Suprapubic skin (tissue), 4 donors: ENCODE data around the gene SLC25A17. TPM values are rescaled to one million over a fixed set of nuclear protein-coding genes. Genes with fewer than 3 reads are reported as not detected.
"Not testable (repeated sequence)": the region's sequence is repeated elsewhere in the genome, so short reads cannot be mapped to it uniquely, and the experiment has no call there.

ENCODE experiments used
- DNase-seq, 2 donors: peaks; one replicate each; pipeline ENCODE4 v3.0.0-alpha.2; 2019; ENCODE audit warnings: low spot score in 2 of 2
- H3K27ac ChIP-seq: fragments of 200-600 bp; sonication (generic); one replicate; pipeline ENCODE4 v1.5.1; 2019
- H3K27me3 ChIP-seq: fragments of 200-600 bp; sonication (generic); one replicate; pipeline ENCODE4 v1.5.1; 2019
- H3K36me3 ChIP-seq: fragments of 200-600 bp; sonication (generic); one replicate; pipeline ENCODE4 v1.5.1; 2019
- H3K4me1 ChIP-seq: fragments of 200-600 bp; sonication (generic); one replicate; pipeline ENCODE4 v1.5.1; 2019
- H3K4me3 ChIP-seq: fragments of 200-600 bp; sonication (generic); one replicate; pipeline ENCODE4 v1.5.1; 2019; ENCODE audit warnings: mild to moderate bottlenecking
- H3K9me3 ChIP-seq: fragments of 200-600 bp; sonication (generic); one replicate; pipeline ENCODE4 v1.5.1; 2019
- CTCF ChIP-seq, 2 donors: fragments of 200-600 bp in 1 of 2; fragments of 450-650 bp in 1 of 2; sonication (generic) in 1 of 2; IDR thresholded peaks; one replicate each; pipeline ENCODE4 v1.5.1; 2016 to 2019; ENCODE audit warnings: antibody characterized with exemption in 2 of 2, mild to moderate bottlenecking in 1 of 2, moderate library complexity in 1 of 2
- EP300 ChIP-seq: sonication (generic); formaldehyde crosslinking; IDR thresholded peaks from one replicate; pipeline ENCODE4 v1.6.1; 2017; ENCODE audit warnings: antibody characterized with exemption
- POLR2A ChIP-seq, 2 donors: fragments of 450-650 bp; IDR thresholded peaks; one replicate each; pipeline ENCODE4 v1.6.1; 2017; ENCODE audit warnings: antibody characterized with exemption in 2 of 2, mild to moderate bottlenecking in 2 of 2, moderate library complexity in 2 of 2
- POLR2AphosphoS5 ChIP-seq, 3 donors: sonication (generic); formaldehyde crosslinking; IDR thresholded peaks; one replicate each; pipeline ENCODE4 v1.6.1; 2017; ENCODE audit warnings: antibody characterized with exemption in 3 of 3
- whole genome bisulfite sequencing: methylation state at CpG from one replicate; pipeline ENCODE4 v1.1.5; 2018; 5-methylcytosine and 5-hydroxymethylcytosine counted together
- total RNA-seq, 4 donors: library from RNA; depleted of rRNA; stranded (reverse); fragments of >200 nt; gene quantifications; one replicate each; pipeline ENCODE4 v1.1.0, GENCODE V29; 2016

Gene SLC25A17
- total RNA-seq, 4 donors from 2014 or later = 16.1 to 31.0 (median 19.8) TPM

- H3K4me1 ChIP-seq = peaks cover 54% of the 10 kb centered on the region
- no peak for TF ChIP-seq POLR2AphosphoS5 (IDR thresholded peaks at IDR 0.05)
- no peak for TF ChIP-seq CTCF (IDR thresholded peaks at IDR 0.05)
- no peak for TF ChIP-seq POLR2A (IDR thresholded peaks at IDR 0.05)
- no peak for TF ChIP-seq EP300
- H3K9me3 ChIP-seq = no peaks in the 10 kb centered on the region
- peak overlapping the region; percentile 88 for H3K4me3 ChIP-seq
- no peak for DNase-seq
- H3K36me3 ChIP-seq = peaks cover 12% of the 10 kb centered on the region
- 32% methylated on average over 3 of the region's 3 CpGs for WGBS
- H3K27me3 ChIP-seq = no peaks in the 10 kb centered on the region
- peak overlapping the region; percentile 97 for H3K27ac ChIP-seq
Measured at GRCh38 chr22:40853961-40854360, 34.8 kb upstream of the SLC25A17 start.

GRCh38 chr22:40853333-40853732, 34.2 kb upstream of the SLC25A17 start:
- no peak for DNase-seq
- peaks cover 19% of the 10 kb centered on the region for H3K36me3 ChIP-seq
- no peaks in the 10 kb centered on the region for H3K27me3 ChIP-seq
- peak overlapping the region; percentile 88 for H3K4me3 ChIP-seq
- H3K4me1 ChIP-seq = peaks cover 48% of the 10 kb centered on the region
- TF ChIP-seq POLR2AphosphoS5 (IDR thresholded peaks at IDR 0.05) (no peak), CTCF (IDR thresholded peaks at IDR 0.05) (no peak), EP300 (no peak), POLR2A (IDR thresholded peaks at IDR 0.05) (no peak)
- H3K27ac ChIP-seq = no peak overlapping the region
- H3K9me3 ChIP-seq = no peaks in the 10 kb centered on the region
- WGBS = 59% methylated on average over 1 of the region's 1 CpG

- DNase-seq, H3K4me3 ChIP-seq, H3K4me1 ChIP-seq, H3K9me3 ChIP-seq, H3K27ac ChIP-seq, H3K27me3 ChIP-seq: not testable (repeated sequence)
- H3K36me3 ChIP-seq = peaks cover 92% of the 10 kb centered on the region
- 93% methylated on average over 11 of the region's 11 CpGs for WGBS
Measured at GRCh38 chr22:40845816-40846215, 26.7 kb upstream of the SLC25A17 start.

- TF ChIP-seq POLR2AphosphoS5 (IDR thresholded peaks at IDR 0.05) = no peak
- TF ChIP-seq POLR2A (IDR thresholded peaks at IDR 0.05) = no peak
- no peak for TF ChIP-seq CTCF (IDR thresholded peaks at IDR 0.05)
- no peak for TF ChIP-seq EP300
- no peak for DNase-seq
- Histone ChIP-seq H3K27ac (no peak overlapping the region), H3K36me3 (peaks cover 96% of the 10 kb centered on the region), H3K9me3 (no peaks in the 10 kb centered on the region), H3K4me1 (no peaks in the 10 kb centered on the region), H3K4me3 (no peak overlapping the region), H3K27me3 (no peaks in the 10 kb centered on the region)
- 95% methylated on average over 3 of the region's 3 CpGs for WGBS
Measured at GRCh38 chr22:40844951-40845350, 25.8 kb upstream of the SLC25A17 start.

GRCh38 chr22:40838486-40838885, 19.3 kb upstream of the SLC25A17 start:
- Histone ChIP-seq H3K27ac (no peak overlapping the region), H3K9me3 (no peaks in the 10 kb centered on the region), H3K4me3 (no peak overlapping the region), H3K36me3 (peaks cover 83% of the 10 kb centered on the region), H3K4me1 (no peaks in the 10 kb centered on the region), H3K27me3 (no peaks in the 10 kb centered on the region)
- DNase-seq = no peak
- WGBS = 81% methylated on average over 3 of the region's 3 CpGs
- TF ChIP-seq EP300 (no peak), POLR2A (IDR thresholded peaks at IDR 0.05) (no peak)

GRCh38 chr22:40834619-40835018, 15.5 kb upstream of the SLC25A17 start:
- Histone ChIP-seq H3K9me3 (no peaks in the 10 kb centered on the region), H3K27me3 (no peaks in the 10 kb centered on the region), H3K4me1 (no peaks in the 10 kb centered on the region), H3K27ac (no peak overlapping the region), H3K4me3 (no peak overlapping the region), H3K36me3 (peaks cover 82% of the 10 kb centered on the region)
- WGBS = 95% methylated on average over 3 of the region's 3 CpGs
- TF ChIP-seq POLR2AphosphoS5 (IDR thresholded peaks at IDR 0.05) (no peak), POLR2A (IDR thresholded peaks at IDR 0.05) (no peak), EP300 (no peak), CTCF (IDR thresholded peaks at IDR 0.05) (no peak)
- no peak for DNase-seq
